Measurements from ENCODE around the gene WSB1.

WSB1 gene

DNA sequence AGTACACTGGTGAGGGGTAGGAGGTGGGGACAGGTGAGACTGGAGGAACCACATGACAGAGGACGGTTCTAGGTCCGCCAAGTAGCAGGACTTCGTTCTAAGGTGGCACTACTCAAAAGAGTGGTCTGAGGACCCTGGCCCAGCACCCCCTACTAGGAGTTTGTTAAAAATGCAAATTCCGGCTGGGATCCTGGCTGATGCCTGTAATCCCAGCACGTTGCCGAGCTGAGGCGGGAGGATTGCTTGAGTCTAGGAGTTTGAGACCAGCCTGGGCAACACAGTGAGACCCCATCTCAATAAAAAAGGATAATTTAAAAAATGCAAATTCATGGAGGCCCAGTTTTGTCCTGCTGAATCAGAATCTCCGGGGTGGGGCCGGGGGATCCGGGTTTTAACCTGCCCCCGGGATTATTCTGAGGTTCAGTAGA, 59.1 kb downstream of the WSB1 start:
- Histone ChIP-seq H3K36me3 (ENCODE audit: insufficient read depth, low read length) (no peaks in the 10 kb centered on the region), H3K9ac (ENCODE audit: low read length) (peak overlapping the region; percentile 91), H2AFZ (ENCODE audit: low read length) (no peak overlapping the region), H3K4me1 (ENCODE audit: insufficient read depth, low read length, severe bottlenecking) (peaks cover 42% of the 10 kb centered on the region), H3K79me2 (ENCODE audit: insufficient read depth, low read length) (no peaks in the 10 kb centered on the region), H3K9me2 (ENCODE audit: low read depth, low read length) (no peaks in the 10 kb centered on the region), H3K27ac (ENCODE audit: low read depth, low read length, poor library complexity, severe bottlenecking) (peak overlapping the region; percentile 83), H3K27me3 (ENCODE audit: insufficient read depth, low read length) (no peaks in the 10 kb centered on the region), H3K9me3 (ENCODE audit: low read length) (no peaks in the 10 kb centered on the region), H3F3A (ENCODE audit: insufficient read depth, low read length) (0 out of 2 replicates have a peak, but pooled peaks cover 7% of the 10 kb centered on the region), H4K20me1 (ENCODE audit: insufficient read depth, low read length) (no peaks in the 10 kb centered on the region), H3K4me3 (ENCODE audit: low read depth, low read length, poor library complexity, severe bottlenecking) (peak overlapping the region; percentile 94), H3K4me2 (ENCODE audit: low read length) (peak overlapping the region; percentile 89)
- TF ChIP-seq EZH2 (IDR thresholded peaks at IDR 0.05; ENCODE audit: borderline replicate concordance, low read length), result no peak
- no peak for TF ChIP-seq CTCF (IDR thresholded peaks at IDR 0.05; ENCODE audit: low read length)

- H3K4me2 ChIP-seq (ENCODE audit: low read length), result peak overlapping the region; percentile 89
- no peaks in the 10 kb centered on the region for H4K20me1 ChIP-seq (ENCODE audit: insufficient read depth, low read length)
- no peaks in the 10 kb centered on the region for H3K9me3 ChIP-seq (ENCODE audit: low read length)
- H3F3A ChIP-seq (ENCODE audit: insufficient read depth, low read length), result 0 out of 2 replicates have a peak, but pooled peaks cover 7% of the 10 kb centered on the region
- peak overlapping the region; percentile 91 for H3K9ac ChIP-seq (ENCODE audit: low read length)
- H3K79me2 ChIP-seq (ENCODE audit: insufficient read depth, low read length), result no peaks in the 10 kb centered on the region
- H3K27me3 ChIP-seq (ENCODE audit: insufficient read depth, low read length), result no peaks in the 10 kb centered on the region
- peak overlapping the region; percentile 83 for H3K27ac ChIP-seq (ENCODE audit: low read depth, low read length, poor library complexity, severe bottlenecking)
- no peaks in the 10 kb centered on the region for H3K9me2 ChIP-seq (ENCODE audit: low read depth, low read length)
- peak overlapping the region; percentile 64; the same call in 1 of the 2 replicates for H2AFZ ChIP-seq (ENCODE audit: low read length)
- H3K4me1 ChIP-seq (ENCODE audit: insufficient read depth, low read length, severe bottlenecking), result peaks cover 37% of the 10 kb centered on the region
- no peaks in the 10 kb centered on the region for H3K36me3 ChIP-seq (ENCODE audit: insufficient read depth, low read length)
- TF ChIP-seq CTCF (IDR thresholded peaks at IDR 0.05; ENCODE audit: low read length) (peak; percentile 73), EZH2 (IDR thresholded peaks at IDR 0.05; ENCODE audit: borderline replicate concordance, low read length) (no peak)
- H3K4me3 ChIP-seq (ENCODE audit: low read depth, low read length, poor library complexity, severe bottlenecking), result peak overlapping the region; percentile 94
Measured at GRCh38 chr17:27353461-27354050, 59.6 kb downstream of the WSB1 start.

DNA sequence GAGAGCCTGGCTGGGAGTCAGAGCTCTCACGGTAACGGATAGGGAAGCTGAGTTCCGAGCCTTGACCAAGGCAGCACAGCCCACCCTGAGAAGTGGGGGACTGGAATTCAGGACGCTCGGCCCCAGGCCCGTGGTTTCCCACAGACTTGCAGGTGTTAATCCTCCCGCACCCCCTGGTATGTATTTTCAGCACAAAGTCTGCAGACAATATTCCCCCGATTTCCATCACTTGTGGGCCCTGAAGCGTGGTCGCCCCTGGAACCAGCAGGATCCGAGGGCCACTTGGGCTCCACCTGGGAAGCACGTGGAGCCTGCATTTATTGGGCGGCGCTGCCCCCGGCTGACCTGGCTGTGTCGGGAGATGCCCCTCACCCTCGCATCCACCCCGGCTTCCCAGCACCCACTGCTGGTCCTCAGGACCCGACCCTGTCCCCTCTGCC, 60.2 kb downstream of the WSB1 start:
- no peak for TF ChIP-seq EZH2 (IDR thresholded peaks at IDR 0.05; ENCODE audit: borderline replicate concordance, low read length)
- TF ChIP-seq CTCF (IDR thresholded peaks at IDR 0.05; ENCODE audit: low read length), result no peak
- H3K27me3 ChIP-seq (ENCODE audit: insufficient read depth, low read length), result no peaks in the 10 kb centered on the region
- H3K27ac ChIP-seq (ENCODE audit: low read depth, low read length, poor library complexity, severe bottlenecking), result no peak overlapping the region
- peak overlapping the region; percentile 94 for H3K4me3 ChIP-seq (ENCODE audit: low read depth, low read length, poor library complexity, severe bottlenecking)
- H3K9me2 ChIP-seq (ENCODE audit: low read depth, low read length), result no peaks in the 10 kb centered on the region
- no peaks in the 10 kb centered on the region for H3K79me2 ChIP-seq (ENCODE audit: insufficient read depth, low read length)
- H3F3A ChIP-seq (ENCODE audit: insufficient read depth, low read length), result 0 out of 2 replicates have a peak, but pooled peaks cover 7% of the 10 kb centered on the region
- peak overlapping the region; percentile 64 for H2AFZ ChIP-seq (ENCODE audit: low read length)
- peaks cover 33% of the 10 kb centered on the region for H3K4me1 ChIP-seq (ENCODE audit: insufficient read depth, low read length, severe bottlenecking)
- no peaks in the 10 kb centered on the region for H4K20me1 ChIP-seq (ENCODE audit: insufficient read depth, low read length)
- H3K9me3 ChIP-seq (ENCODE audit: low read length), result no peaks in the 10 kb centered on the region
- H3K9ac ChIP-seq (ENCODE audit: low read length), result peak overlapping the region; percentile 91
- peak overlapping the region; percentile 89 for H3K4me2 ChIP-seq (ENCODE audit: low read length)
- H3K36me3 ChIP-seq (ENCODE audit: insufficient read depth, low read length), result no peaks in the 10 kb centered on the region
